Stimulated activated naive CD8-positive, alpha-beta T cell treated with anti-CD3 and anti-CD28 coated beads, Interleukin-15, amount 100 ng/mL, for 72 hours (primary cell): ENCODE measurements around the gene ZNF275.
"Not testable (repeated sequence)": the region's sequence is repeated elsewhere in the genome, so short reads cannot be mapped to it uniquely, and the experiment has no call there.

Experiments used
- ATAC-seq: fragments of 150-1000 bp; cut with Tn5 transposase; 2 replicates; pipeline ENCODE4 v1.10.0; 2021; ENCODE audit warnings: mild to moderate bottlenecking, moderate library complexity
- DNase-seq, 2 donors: peaks; one replicate each; pipeline ENCODE4 v3.0.0; 2021 to 2022
- H3K27ac Mint-ChIP-seq, 2 donors: one replicate each; pipeline ENCODE4 v1.8.0; 2022; ENCODE audit warnings: mild to moderate bottlenecking in 2 of 2, mixed read lengths in 2 of 2, moderate library complexity in 2 of 2
- H3K27me3 Mint-ChIP-seq: one replicate; pipeline ENCODE4 v1.8.0; 2022; ENCODE audit warnings: mixed read lengths
- H3K4me1 Mint-ChIP-seq: one replicate; pipeline ENCODE4 v1.8.0; 2022; ENCODE audit warnings: mild to moderate bottlenecking, mixed read lengths
- H3K4me3 Mint-ChIP-seq, 2 donors: one replicate each; pipeline ENCODE4 v1.8.0; 2022; ENCODE audit warnings: mild to moderate bottlenecking in 2 of 2, mixed read lengths in 2 of 2, moderate library complexity in 1 of 2
- H3K9me3 Mint-ChIP-seq, 2 donors: one replicate each; pipeline ENCODE4 v1.8.0; 2022; ENCODE audit warnings: mixed read lengths in 2 of 2

ZNF275 gene

GRCh38 chrX:153366878-153367538 lies 33.1 kb downstream of the ZNF275 start:
- DNase-seq (no peak), ATAC-seq (no peak)
- no peaks in the 10 kb centered on the region for H3K9me3 Mint-ChIP-seq
- no peak overlapping the region for H3K4me3 Mint-ChIP-seq
- H3K27me3 Mint-ChIP-seq = no peaks in the 10 kb centered on the region
- H3K27ac Mint-ChIP-seq = no peak overlapping the region
- H3K4me1 Mint-ChIP-seq = peaks cover 6% of the 10 kb centered on the region

GRCh38 chrX:153370293-153371055 lies 36.5 kb downstream of the ZNF275 start:
- Mint-ChIP-seq H3K9me3 (no peaks in the 10 kb centered on the region), H3K4me1 (peaks cover 6% of the 10 kb centered on the region), H3K4me3 (no peak overlapping the region), H3K27ac (peak overlapping the region in 1 of 2 donors; percentile 59), H3K27me3 (no peaks in the 10 kb centered on the region)
- DNase-seq = no peak
- ATAC-seq = no peak

GRCh38 chrX:153371256-153371655 lies 37.3 kb downstream of the ZNF275 start:
- no peaks in the 10 kb centered on the region for H3K9me3 Mint-ChIP-seq
- H3K4me3 Mint-ChIP-seq = no peak overlapping the region
- no peak for DNase-seq
- peaks cover 6% of the 10 kb centered on the region for H3K4me1 Mint-ChIP-seq
- no peaks in the 10 kb centered on the region for H3K27me3 Mint-ChIP-seq
- ATAC-seq = no peak
- no peak overlapping the region for H3K27ac Mint-ChIP-seq

GRCh38 chrX:153372949-153373348 lies 39.0 kb downstream of the ZNF275 start:
- no peak overlapping the region for H3K27ac Mint-ChIP-seq
- no peaks in the 10 kb centered on the region for H3K27me3 Mint-ChIP-seq
- H3K4me1 Mint-ChIP-seq = peaks cover 6% of the 10 kb centered on the region
- H3K4me3 Mint-ChIP-seq = no peak overlapping the region
- DNase-seq (no peak), ATAC-seq (no peak)
- no peaks in the 10 kb centered on the region for H3K9me3 Mint-ChIP-seq

- ATAC-seq = no peak
- Mint-ChIP-seq H3K27ac (no peak overlapping the region), H3K9me3 (no peaks in the 10 kb centered on the region), H3K4me3 (no peak overlapping the region), H3K27me3 (no peaks in the 10 kb centered on the region), H3K4me1 (peaks cover 6% of the 10 kb centered on the region)
- no peak for DNase-seq
Observed at GRCh38 chrX:153374426-153374825, 40.5 kb downstream of the ZNF275 start.

- Mint-ChIP-seq H3K27me3 (no peaks in the 10 kb centered on the region), H3K4me3 (no peak overlapping the region), H3K4me1 (peaks cover 4% of the 10 kb centered on the region), H3K27ac (no peak overlapping the region), H3K9me3 (no peaks in the 10 kb centered on the region)
- DNase-seq (no peak), ATAC-seq (no peak)
Observed at GRCh38 chrX:153375571-153375970, 41.6 kb downstream of the ZNF275 start.

- H3K4me1 Mint-ChIP-seq = no peaks in the 10 kb centered on the region
- H3K27ac Mint-ChIP-seq = no peak overlapping the region
- ATAC-seq (no peak), DNase-seq (no peak)
- no peaks in the 10 kb centered on the region for H3K9me3 Mint-ChIP-seq
- no peak overlapping the region for H3K4me3 Mint-ChIP-seq
- H3K27me3 Mint-ChIP-seq = no peaks in the 10 kb centered on the region
Observed at GRCh38 chrX:153377727-153378126, 43.8 kb downstream of the ZNF275 start.

GRCh38 chrX:153378607-153379006 lies 44.7 kb downstream of the ZNF275 start:
- Mint-ChIP-seq H3K4me3 (no peak overlapping the region), H3K9me3 (no peaks in the 10 kb centered on the region), H3K27ac (no peak overlapping the region), H3K4me1 (no peaks in the 10 kb centered on the region), H3K27me3 (no peaks in the 10 kb centered on the region)
- ATAC-seq (no peak), DNase-seq (no peak)

GRCh38 chrX:153379508-153379907 lies 45.6 kb downstream of the ZNF275 start:
- no peaks in the 10 kb centered on the region for H3K27me3 Mint-ChIP-seq
- H3K4me1 Mint-ChIP-seq = no peaks in the 10 kb centered on the region
- DNase-seq = no peak
- no peak for ATAC-seq
- no peak overlapping the region for H3K27ac Mint-ChIP-seq
- H3K9me3 Mint-ChIP-seq = no peaks in the 10 kb centered on the region
- H3K4me3 Mint-ChIP-seq = no peak overlapping the region

GRCh38 chrX:153379971-153380581 lies 46.1 kb downstream of the ZNF275 start:
- Mint-ChIP-seq H3K4me1 (no peaks in the 10 kb centered on the region), H3K27ac (no peak overlapping the region), H3K27me3 (no peaks in the 10 kb centered on the region), H3K4me3 (no peak overlapping the region), H3K9me3 (no peaks in the 10 kb centered on the region)
- DNase-seq (no peak), ATAC-seq (no peak)

- Mint-ChIP-seq H3K27me3 (no peaks in the 10 kb centered on the region), H3K4me1 (no peaks in the 10 kb centered on the region), H3K27ac (no peak overlapping the region), H3K9me3 (no peaks in the 10 kb centered on the region), H3K4me3 (no peak overlapping the region)
- DNase-seq = no peak
- no peak for ATAC-seq
Observed at GRCh38 chrX:153380691-153381090, 46.7 kb downstream of the ZNF275 start.

GRCh38 chrX:153381684-153382532 lies 48.0 kb downstream of the ZNF275 start:
- DNase-seq (peak; percentile 18 to 31), ATAC-seq (peak; percentile 77)
- Mint-ChIP-seq H3K4me1 (no peaks in the 10 kb centered on the region), H3K27me3 (no peaks in the 10 kb centered on the region), H3K9me3 (no peaks in the 10 kb centered on the region), H3K4me3 (no peak overlapping the region), H3K27ac (peak overlapping the region in 1 of 2 donors; percentile 62)

- Mint-ChIP-seq H3K4me3 (no peak overlapping the region), H3K9me3 (no peaks in the 10 kb centered on the region), H3K27me3 (no peaks in the 10 kb centered on the region), H3K4me1 (no peaks in the 10 kb centered on the region), H3K27ac (no peak overlapping the region)
- ATAC-seq (no peak), DNase-seq (no peak)
Observed at GRCh38 chrX:153382563-153383482, 48.9 kb downstream of the ZNF275 start.

- H3K27me3 Mint-ChIP-seq = no peaks in the 10 kb centered on the region
- no peak for ATAC-seq
- H3K27ac Mint-ChIP-seq = no peak overlapping the region
- H3K4me3 Mint-ChIP-seq = no peak overlapping the region
- no peaks in the 10 kb centered on the region for H3K9me3 Mint-ChIP-seq
- no peak for DNase-seq
- no peaks in the 10 kb centered on the region for H3K4me1 Mint-ChIP-seq
Observed at GRCh38 chrX:153384390-153384789, 50.4 kb downstream of the ZNF275 start.

GRCh38 chrX:153384973-153385372 lies 51.0 kb downstream of the ZNF275 start:
- not testable (repeated sequence) for H3K27me3 Mint-ChIP-seq, H3K4me3 Mint-ChIP-seq, H3K27ac Mint-ChIP-seq, H3K9me3 Mint-ChIP-seq, H3K4me1 Mint-ChIP-seq, DNase-seq, ATAC-seq
